ENCODE data around the gene ZNF207.
"Not testable (repeated sequence)": the region's sequence is repeated elsewhere in the genome, so short reads cannot be mapped to it uniquely, and the experiment has no call there.

Gene ZNF207

GRCh38 chr17:32388613-32389459 is 38.9 kb downstream of the ZNF207 start:
- DNase-seq: no peak

GRCh38 chr17:32393904-32394303 is 43.9 kb downstream of the ZNF207 start:
- DNase-seq: no peak

GRCh38 chr17:32396343-32396742 is 46.4 kb downstream of the ZNF207 start:
- no peak for DNase-seq

GRCh38 chr17:32398946-32399345 is 49.0 kb downstream of the ZNF207 start:
- DNase-seq: no peak

GRCh38 chr17:32410085-32410484 is 60.1 kb downstream of the ZNF207 start:
- DNase-seq: not testable (repeated sequence)

GRCh38 chr17:32426894-32427293 is 76.9 kb downstream of the ZNF207 start:
- DNase-seq: no peak

GRCh38 chr17:32429598-32429997 is 79.6 kb downstream of the ZNF207 start:
- DNase-seq: no peak
